SK-N-MC (cell line): ENCODE data around the gene LRPAP1.

Source experiments
- EZH2 ChIP-seq: fragments of 200-600 bp; sonication (generic); IDR thresholded peaks from one replicate; pipeline ENCODE4 v1.6.1; 2017; ENCODE audit warnings: antibody characterized with exemption
- POLR2AphosphoS5 ChIP-seq: IDR thresholded peaks from 2 replicates; pipeline ENCODE4 v1.6.1; 2012; ENCODE audit warnings: mild to moderate bottlenecking, low read depth, low read length, borderline replicate concordance

DNA sequence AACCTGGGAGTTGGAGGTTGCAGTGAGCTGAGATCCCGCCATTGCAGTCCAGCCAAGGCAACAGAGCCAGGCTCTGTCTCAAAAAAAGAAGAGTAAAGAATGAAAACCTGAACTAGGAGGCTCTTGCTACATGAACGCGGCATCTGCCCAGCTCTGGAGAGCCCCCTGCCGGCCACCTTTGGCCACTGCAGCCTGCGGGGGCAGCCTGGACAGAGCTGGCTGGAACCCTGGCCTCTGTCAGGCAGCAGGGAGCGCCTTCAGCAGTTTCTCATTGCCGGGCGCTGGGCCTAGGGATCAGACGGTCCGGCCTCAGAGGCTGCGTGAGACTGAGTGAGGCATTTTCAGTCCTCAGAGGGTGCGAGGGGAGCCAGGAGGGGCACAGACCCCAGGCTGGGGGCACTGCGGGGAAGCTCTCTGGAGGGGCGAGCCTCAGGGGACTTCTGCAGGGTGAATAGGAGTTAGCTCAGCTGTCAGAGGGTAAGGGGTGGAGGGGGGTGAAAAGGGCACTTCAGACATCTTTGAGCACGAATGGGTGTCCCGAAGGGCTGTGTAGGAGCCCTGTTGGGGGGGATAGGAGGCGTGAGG, 51.6 kb downstream of the LRPAP1 start:
- TF ChIP-seq POLR2AphosphoS5 (no peak), EZH2 (no peak)
